NCI-H460 (cell line): ENCODE measurements around the gene GPC3. TPM values are rescaled to one million over a fixed set of nuclear protein-coding genes. Genes with fewer than 3 reads are reported as not detected.
"Not testable (repeated sequence)": the region's sequence is repeated elsewhere in the genome, so short reads cannot be mapped to it uniquely, and the experiment has no call there.

Experiments used
- DNase-seq: peaks from one replicate; pipeline ENCODE4 v3.0.0-alpha.2; 2016; ENCODE audit warnings: low read depth; ENCODE audit errors: extremely low read depth
- total RNA-seq: library from RNA; depleted of rRNA; stranded (reverse); fragments of >200 nt; shearing (Covaris generic); gene quantifications from 2 replicates; pipeline ENCODE4 v1.2.3, GENCODE V29; 2014

Gene GPC3
- total RNA-seq, 1 experiment from 2014 or later = not detected

DNA sequence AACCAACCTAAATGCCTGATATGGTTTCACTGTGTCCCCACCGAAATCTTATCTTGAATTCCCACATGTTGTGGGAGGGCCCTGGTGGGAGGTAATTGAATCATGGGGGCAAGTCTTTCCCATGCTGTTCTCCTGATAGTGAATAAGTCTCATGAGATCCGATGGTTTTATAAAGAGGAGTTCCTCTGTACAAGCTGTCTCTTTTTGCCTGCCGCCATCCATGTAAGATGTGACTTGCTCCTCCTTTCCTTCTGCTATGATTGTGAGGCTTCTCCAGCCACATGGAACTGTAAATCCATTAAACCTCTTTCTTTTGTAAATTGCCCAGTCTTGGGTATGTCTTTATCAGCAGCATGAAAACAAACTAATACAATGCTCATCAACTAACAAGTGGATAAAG, 265.1 kb downstream of the GPC3 start:
- not testable (repeated sequence) for DNase-seq

DNA sequence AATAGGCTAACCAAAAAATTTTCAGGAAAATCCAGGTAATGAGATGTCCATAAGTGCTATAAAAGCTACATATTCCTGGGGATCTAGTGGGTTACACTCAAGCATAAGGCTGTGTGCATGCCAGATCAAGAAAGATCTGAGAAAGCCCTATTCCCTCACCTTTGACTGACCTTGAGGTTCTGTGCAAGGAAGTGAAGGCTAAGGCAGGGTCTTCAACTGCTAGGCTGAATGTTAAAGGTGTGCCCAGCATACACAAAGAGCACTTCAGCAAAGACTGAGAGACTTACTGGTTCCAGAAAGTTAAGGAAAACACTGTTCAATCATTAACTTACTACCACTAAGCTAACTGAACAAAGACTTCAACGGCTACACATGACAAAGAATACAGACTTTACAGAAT, 269.7 kb downstream of the GPC3 start:
- no peak for DNase-seq

GRCh38 chrX:133709501-133709900, 275.9 kb downstream of the GPC3 start:
- no peak for DNase-seq

DNA sequence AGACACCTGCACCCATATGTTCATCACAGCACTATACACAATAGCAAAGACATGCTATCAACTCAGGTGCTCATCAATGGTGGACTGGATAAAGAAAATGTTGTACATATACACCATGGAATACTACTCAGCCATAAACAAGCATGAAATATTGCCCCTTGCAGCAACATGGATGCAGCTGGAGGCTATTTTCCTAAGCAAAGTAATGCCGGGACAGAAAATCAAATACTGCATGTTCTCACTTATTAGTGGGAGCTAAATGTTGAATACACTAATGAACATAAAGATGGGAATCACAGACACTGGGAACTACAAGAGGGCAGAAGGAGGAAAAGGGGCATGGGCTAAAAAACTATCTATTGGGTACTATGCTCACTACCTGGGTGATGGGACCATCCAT, 278.5 kb downstream of the GPC3 start:
- DNase-seq = no peak

GRCh38 chrX:133702230-133702629, 283.2 kb downstream of the GPC3 start:
- no peak for DNase-seq

- no peak for DNase-seq
Observed at GRCh38 chrX:133699023-133699728, 286.2 kb downstream of the GPC3 start.

DNA sequence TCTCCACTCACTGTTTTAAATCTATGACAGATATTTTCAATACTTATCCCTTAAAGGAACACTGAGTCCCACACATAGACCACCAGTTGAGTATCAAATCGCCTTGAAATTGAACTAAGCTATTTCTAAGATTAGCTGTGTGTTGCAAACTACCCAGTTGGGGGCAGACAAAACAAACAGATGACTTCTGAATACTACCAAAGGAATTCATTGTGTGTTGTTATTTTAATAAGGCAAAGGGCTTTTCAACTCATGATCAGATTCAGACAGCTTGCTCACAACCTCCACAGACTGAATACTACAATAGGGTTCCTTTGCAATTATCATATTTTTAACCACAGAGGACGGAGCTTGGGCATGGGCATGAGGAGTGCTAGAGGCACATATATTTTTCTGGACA, 287.1 kb downstream of the GPC3 start:
- DNase-seq = no peak

DNA sequence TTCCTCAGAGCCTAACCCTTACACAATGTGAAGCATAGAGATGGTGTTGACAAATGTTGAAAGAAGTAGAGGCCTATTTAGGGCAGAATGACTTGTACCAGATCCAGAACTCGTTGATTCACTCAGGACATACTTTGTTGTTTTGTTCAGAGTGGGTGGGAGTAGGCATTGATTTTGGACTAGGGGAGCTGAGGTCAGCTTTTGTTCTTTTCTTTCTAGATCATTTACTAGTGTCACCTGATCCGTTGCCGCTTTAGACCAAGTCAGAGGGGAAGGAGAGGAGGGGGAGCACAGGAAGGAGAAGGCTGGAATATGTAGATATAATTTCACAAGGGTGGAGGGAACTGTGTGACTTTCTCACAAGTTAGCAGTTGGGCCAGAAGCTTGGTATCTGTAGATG, 287.7 kb downstream of the GPC3 start:
- no peak for DNase-seq

- no peak for DNase-seq
Observed at GRCh38 chrX:133689997-133690599, 295.3 kb downstream of the GPC3 start.

- DNase-seq = no peak
Observed at GRCh38 chrX:133685822-133686221, 299.6 kb downstream of the GPC3 start.

DNA sequence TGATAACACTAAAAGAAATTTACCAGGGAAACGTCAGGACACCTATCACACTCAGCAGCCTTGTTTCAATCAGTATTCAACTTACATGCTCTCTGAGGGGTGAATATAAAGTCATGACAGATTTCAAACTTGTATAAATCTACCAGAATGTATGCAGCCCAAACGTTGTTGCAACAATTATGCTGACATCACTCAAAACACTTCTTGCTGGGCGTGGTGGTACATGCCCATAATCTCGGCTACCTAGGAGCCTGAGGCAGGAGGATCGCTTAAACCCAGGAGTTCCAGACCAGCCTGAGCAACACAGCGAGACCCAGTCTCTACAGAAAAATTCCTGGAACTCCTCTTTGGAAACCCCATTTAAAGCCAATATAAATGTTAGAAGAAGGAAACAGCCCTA, 303.5 kb downstream of the GPC3 start:
- no peak for DNase-seq

- DNase-seq = no peak
Observed at GRCh38 chrX:133681421-133681820, 304.0 kb downstream of the GPC3 start.

DNA sequence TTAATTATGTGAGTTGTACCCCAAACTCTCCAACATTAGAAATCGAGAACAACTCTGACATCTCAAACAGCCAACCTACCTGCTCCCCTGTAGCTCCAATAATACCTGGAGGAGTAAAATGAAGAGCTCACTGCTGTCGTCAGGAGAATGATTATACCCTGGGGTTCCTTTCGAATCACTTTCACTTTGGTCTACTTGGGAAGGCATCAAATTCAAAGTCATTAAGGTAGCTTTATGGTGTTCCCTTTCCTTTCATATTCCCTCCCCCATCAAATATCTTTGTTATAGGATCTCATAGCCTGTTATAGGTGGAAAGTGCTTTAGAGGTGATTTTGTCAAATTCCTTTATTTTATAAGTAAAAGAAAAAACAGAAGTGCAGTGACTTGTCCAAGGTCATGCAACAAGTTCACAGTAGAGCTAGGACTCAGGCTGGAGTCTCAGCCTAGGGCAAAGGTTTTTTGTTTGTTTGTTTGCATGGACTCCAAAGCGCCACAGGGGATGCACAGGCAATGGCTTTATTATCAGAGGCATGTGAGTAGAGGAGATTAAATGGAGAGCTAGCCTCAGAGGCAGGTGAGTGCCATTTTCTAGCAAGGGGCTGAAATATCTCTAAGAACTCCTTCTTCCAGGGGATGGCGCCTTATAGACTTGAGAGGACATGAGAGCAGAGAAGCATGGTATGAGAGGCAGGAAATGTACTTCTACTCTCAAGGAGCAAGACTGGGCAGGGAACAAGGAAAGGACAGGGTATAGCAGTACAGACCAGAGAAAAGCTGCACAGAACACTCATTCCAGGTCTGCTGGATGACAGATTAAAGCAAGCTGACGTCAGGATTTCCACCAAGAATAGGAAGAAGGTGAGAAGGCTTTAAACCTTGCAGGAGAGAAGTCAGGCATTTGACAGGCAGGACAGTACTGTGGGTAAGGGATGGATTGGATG, 308.0 kb downstream of the GPC3 start:
- no peak for DNase-seq

GRCh38 chrX:133676344-133677122, 308.9 kb downstream of the GPC3 start:
- DNase-seq = no peak

- DNase-seq = no peak
Observed at GRCh38 chrX:133674726-133675470, 310.5 kb downstream of the GPC3 start.

- peak; percentile 30 for DNase-seq
Observed at GRCh38 chrX:133670383-133670782, 315.0 kb downstream of the GPC3 start.

- DNase-seq = no peak
Observed at GRCh38 chrX:133669214-133669613, 316.2 kb downstream of the GPC3 start.

GRCh38 chrX:133668225-133668931, 317.0 kb downstream of the GPC3 start:
- no peak for DNase-seq

DNA sequence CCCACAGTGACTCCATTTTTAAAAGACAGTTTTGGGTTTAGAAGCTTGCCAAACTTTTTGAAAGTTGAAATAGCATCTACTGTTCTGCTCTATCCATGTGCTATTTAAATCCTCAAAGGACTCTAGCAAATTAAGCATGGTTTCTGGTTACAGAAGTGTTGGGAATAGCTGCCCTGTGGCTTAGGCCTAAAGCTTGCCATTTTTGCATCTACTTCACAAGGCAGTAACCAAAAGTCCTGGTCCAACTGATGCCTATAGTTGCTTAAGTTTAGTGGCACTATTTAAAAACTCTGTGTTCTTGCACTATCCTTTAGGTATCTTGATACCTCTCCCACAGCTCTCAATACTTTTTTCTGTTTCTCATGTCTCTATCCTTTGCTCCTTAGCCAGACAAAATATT, 319.1 kb downstream of the GPC3 start:
- DNase-seq = no peak
